ENCODE measurements around the gene SPATA24. TPM values are rescaled to one million over a fixed set of nuclear protein-coding genes. Genes with fewer than 3 reads are reported as not detected.
"Not testable (repeated sequence)": the region's sequence is repeated elsewhere in the genome, so short reads cannot be mapped to it uniquely, and the experiment has no call there.

Gene SPATA24
- polyA plus RNA-seq, 1 donor from 2014 or later, result 6.7 TPM

GRCh38 chr5:139347863-139348262 lies 56.0 kb downstream of the SPATA24 start:
- not testable (repeated sequence) for H3K9ac ChIP-seq (ENCODE audit: low read length)

More at GRCh38 chr5:139347863-139348262, 56.0 kb downstream of the SPATA24 start:
- H3K36me3 ChIP-seq (ENCODE audit: insufficient read depth, low read length); H3K27ac ChIP-seq (ENCODE audit: low read length); H3K4me2 ChIP-seq (ENCODE audit: low read length); H3K9me2 ChIP-seq (ENCODE audit: insufficient read depth, low read length); H3F3A ChIP-seq (ENCODE audit: insufficient read depth, low read length, poor library complexity, severe bottlenecking); H3K27me3 ChIP-seq (ENCODE audit: insufficient read depth, low read depth, low read length); H3K4me3 ChIP-seq (ENCODE audit: low read length); H3K9me3 ChIP-seq (ENCODE audit: low read length); H2AFZ ChIP-seq (ENCODE audit: low read depth, low read length): not testable (repeated sequence)
- Histone ChIP-seq H3K79me2 (replicated peaks; ENCODE audit: insufficient read depth, low read length) (peaks cover 92% of the 10 kb centered on the region), H4K20me1 (ENCODE audit: insufficient read depth) (peaks cover 19% of the 10 kb centered on the region)

Small RNAs within 50 kb of the gene (small RNA-seq; reads per million reads assigned to genes)
- gene RNU5B-4P, result 0 reads per million in 3 experiments

Other genes starting within 250 kb of the SPATA24 start
- 4.7 and 72.2 TPM in 2 replicates for gene SIL1, start 205.7 kb downstream of the SPATA24 start, polyA plus RNA-seq
- 920 and 1,016 TPM in 2 replicates for gene MATR3, start 110.3 kb downstream of the SPATA24 start, polyA plus RNA-seq
- 181 and 201 TPM in 2 replicates for gene PAIP2, start 62.2 kb downstream of the SPATA24 start, polyA plus RNA-seq
- not detected in 2 replicates for gene SLC23A1, start 20.8 kb downstream of the SPATA24 start, polyA plus RNA-seq
- not detected in 2 replicates for gene MZB1, start 14.2 kb downstream of the SPATA24 start, polyA plus RNA-seq
- 0.74 and 1.2 TPM in 2 replicates for gene PROB1, start 9.0 kb downstream of the SPATA24 start, polyA plus RNA-seq
- 40.2 and 44.4 TPM in 2 replicates for gene DNAJC18, start 35.4 kb upstream of the SPATA24 start, polyA plus RNA-seq
- not detected in 2 replicates for gene ECSCR, start 58.7 kb upstream of the SPATA24 start, polyA plus RNA-seq
- gene SMIM33, start 66.9 kb upstream of the SPATA24 start, polyA plus RNA-seq, result not detected in 2 replicates
- gene STING1, start 78.7 kb upstream of the SPATA24 start, polyA plus RNA-seq, result 0.12 TPM in 1 of 2 replicates, not detected in the other
- gene UBE2D2, start 157.2 kb upstream of the SPATA24 start, polyA plus RNA-seq, result 110 and 118 TPM in 2 replicates
- gene CXXC5, start 244.3 kb upstream of the SPATA24 start, polyA plus RNA-seq, result 24.4 and 38.0 TPM in 2 replicates

All from neural cell (in vitro differentiated cells).